Measurements from ENCODE around the gene CRYBG1. TPM values are rescaled to one million over a fixed set of nuclear protein-coding genes. Genes with fewer than 3 reads are reported as not detected.

The CRYBG1 gene
- total RNA-seq, 2 donors from 2014 or later: 2.5 to 2.7 TPM

DNA sequence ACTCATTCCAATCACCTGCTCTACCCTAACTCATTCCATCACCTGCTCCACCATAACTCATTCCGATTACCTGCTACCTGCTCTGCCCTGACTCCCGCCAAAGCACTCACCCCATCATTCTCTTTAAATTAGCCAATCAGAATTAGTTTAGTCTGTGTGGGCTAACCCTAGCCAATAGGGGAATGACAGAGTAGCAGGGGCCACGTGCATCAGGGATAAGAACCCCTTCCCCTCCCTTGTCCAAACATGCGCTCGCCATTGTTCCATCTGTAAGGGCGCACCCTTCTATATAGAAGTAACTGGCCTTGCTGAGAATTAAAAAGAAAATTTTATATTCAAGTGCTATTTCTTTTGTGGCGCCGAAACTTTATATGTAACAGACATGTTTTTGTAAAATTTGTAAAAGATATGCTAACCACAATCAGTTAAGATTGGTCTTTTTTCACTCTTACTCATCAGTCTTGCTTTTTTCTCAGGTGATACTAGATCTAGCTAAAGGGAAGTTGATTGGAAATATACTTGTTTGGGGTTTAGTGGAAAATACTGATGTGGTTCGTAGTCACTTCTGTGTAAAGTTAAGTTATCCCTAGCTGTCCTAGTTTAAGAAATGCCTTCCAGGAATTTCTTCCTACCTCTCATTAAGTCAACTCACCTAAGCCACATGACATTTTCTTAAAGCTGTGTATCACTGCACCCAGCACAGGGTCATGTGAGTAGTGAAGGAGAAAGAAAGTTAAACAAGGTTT lies 252.3 kb downstream of the CRYBG1 start:
- Mint-ChIP-seq H3K27me3 (ENCODE audit: insufficient read depth) (no peaks in the 10 kb centered on the region), H3K4me1 (peaks cover 31% of the 10 kb centered on the region), H3K27ac (no peak overlapping the region), H3K36me3 (ENCODE audit: low read depth) (peaks cover 1% of the 10 kb centered on the region), H3K9me3 (no peaks in the 10 kb centered on the region), H3K4me3 (no peak overlapping the region)
- Histone ChIP-seq H3K27ac (ENCODE audit: low read depth, low read length) (no peak overlapping the region), H3K4me3 (ENCODE audit: low read length) (no peak overlapping the region), H3K4me1 (ENCODE audit: control insufficient read depth, insufficient read depth, low read length) (no peaks in the 10 kb centered on the region), H3K27me3 (ENCODE audit: control insufficient read depth, insufficient read depth, low read length, poor library complexity, severe bottlenecking) (no peaks in the 10 kb centered on the region), H3K9ac (ENCODE audit: extremely low read depth, low read length, poor library complexity, severe bottlenecking) (no peak overlapping the region), H3K9me3 (ENCODE audit: control insufficient read depth, low read length) (no peaks in the 10 kb centered on the region), H3K36me3 (ENCODE audit: control insufficient read depth, insufficient read depth, low read length) (no peaks in the 10 kb centered on the region)
- 89 to 92% methylated on average over 1 to 7 of the region's 9 CpGs for WGBS, 2 experiments (ENCODE audit: insufficient coverage in 1 of 2, insufficient read length in 1 of 2)
- DNase-seq: no peak
- TF ChIP-seq, protein P1, sequence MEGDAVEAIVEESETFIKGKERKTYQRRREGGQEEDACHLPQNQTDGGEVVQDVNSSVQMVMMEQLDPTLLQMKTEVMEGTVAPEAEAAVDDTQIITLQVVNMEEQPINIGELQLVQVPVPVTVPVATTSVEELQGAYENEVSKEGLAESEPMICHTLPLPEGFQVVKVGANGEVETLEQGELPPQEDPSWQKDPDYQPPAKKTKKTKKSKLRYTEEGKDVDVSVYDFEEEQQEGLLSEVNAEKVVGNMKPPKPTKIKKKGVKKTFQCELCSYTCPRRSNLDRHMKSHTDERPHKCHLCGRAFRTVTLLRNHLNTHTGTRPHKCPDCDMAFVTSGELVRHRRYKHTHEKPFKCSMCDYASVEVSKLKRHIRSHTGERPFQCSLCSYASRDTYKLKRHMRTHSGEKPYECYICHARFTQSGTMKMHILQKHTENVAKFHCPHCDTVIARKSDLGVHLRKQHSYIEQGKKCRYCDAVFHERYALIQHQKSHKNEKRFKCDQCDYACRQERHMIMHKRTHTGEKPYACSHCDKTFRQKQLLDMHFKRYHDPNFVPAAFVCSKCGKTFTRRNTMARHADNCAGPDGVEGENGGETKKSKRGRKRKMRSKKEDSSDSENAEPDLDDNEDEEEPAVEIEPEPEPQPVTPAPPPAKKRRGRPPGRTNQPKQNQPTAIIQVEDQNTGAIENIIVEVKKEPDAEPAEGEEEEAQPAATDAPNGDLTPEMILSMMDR (conservative IDR thresholded peaks at IDR 0.05): no peak

DNA sequence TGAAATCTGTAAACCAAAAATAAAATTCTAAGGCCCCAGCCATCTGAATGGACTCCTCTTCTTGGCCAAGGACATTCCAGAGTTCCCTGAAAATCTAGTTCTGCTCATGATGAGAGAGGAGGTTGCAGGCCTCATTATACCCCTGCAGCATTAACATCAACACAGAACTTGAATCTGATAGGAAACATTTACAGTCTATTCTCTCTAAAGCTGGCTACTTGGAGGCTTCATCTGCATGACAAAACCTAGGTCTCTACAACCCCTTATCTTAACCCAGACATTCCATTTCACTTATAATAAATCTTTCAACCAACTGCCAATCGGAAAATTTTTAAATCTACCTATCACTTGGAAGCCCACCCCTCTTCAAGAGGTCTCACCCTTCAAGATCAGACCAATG lies 253.1 kb downstream of the CRYBG1 start:
- 61 to 80% methylated on average over 1 of the region's 1 CpG for WGBS, 2 experiments (ENCODE audit: insufficient coverage in 1 of 2, insufficient read length in 1 of 2)
- no peak for DNase-seq
- H3K4me3 Mint-ChIP-seq: no peak overlapping the region
- Histone ChIP-seq H3K9me3 (ENCODE audit: control insufficient read depth, low read length) (no peaks in the 10 kb centered on the region), H3K27me3 (ENCODE audit: control insufficient read depth, insufficient read depth, low read length, poor library complexity, severe bottlenecking) (no peaks in the 10 kb centered on the region), H3K36me3 (ENCODE audit: control insufficient read depth, insufficient read depth, low read length) (no peaks in the 10 kb centered on the region), H3K4me1 (ENCODE audit: control insufficient read depth, insufficient read depth, low read length) (no peaks in the 10 kb centered on the region), H3K4me3 (ENCODE audit: low read length) (no peak overlapping the region), H3K27ac (ENCODE audit: low read depth, low read length) (no peak overlapping the region), H3K9ac (ENCODE audit: extremely low read depth, low read length, poor library complexity, severe bottlenecking) (no peak overlapping the region)
- no peak overlapping the region for H3K27ac Mint-ChIP-seq
- H3K4me1 Mint-ChIP-seq: peaks cover 36% of the 10 kb centered on the region
- H3K36me3 Mint-ChIP-seq (ENCODE audit: low read depth): peaks cover 1% of the 10 kb centered on the region
- TF ChIP-seq, protein P1 (conservative IDR thresholded peaks at IDR 0.05): no peak
- H3K9me3 Mint-ChIP-seq: no peaks in the 10 kb centered on the region
- H3K27me3 Mint-ChIP-seq (ENCODE audit: insufficient read depth): no peaks in the 10 kb centered on the region

DNA sequence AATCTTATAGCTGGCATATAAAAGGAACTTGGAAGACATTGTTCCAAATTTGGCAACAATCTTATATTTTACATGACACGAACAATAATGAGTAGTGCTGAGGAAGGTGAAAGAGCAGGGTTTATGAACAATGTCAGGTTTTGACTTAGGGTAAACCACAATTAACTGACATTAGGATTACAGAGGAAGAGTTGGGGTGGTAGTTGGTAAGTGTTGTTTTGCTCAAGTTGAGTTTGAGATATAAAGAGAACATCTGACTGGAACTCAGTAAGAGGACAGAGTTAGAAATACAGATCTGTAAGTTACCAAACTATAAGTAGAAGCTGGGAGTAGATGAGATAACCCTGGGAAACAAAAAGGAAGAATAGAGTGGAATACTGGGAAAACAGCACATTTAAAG lies 253.6 kb downstream of the CRYBG1 start:
- Mint-ChIP-seq H3K36me3 (ENCODE audit: low read depth) (peaks cover 1% of the 10 kb centered on the region), H3K9me3 (no peaks in the 10 kb centered on the region), H3K4me1 (peaks cover 39% of the 10 kb centered on the region), H3K27ac (no peak overlapping the region), H3K27me3 (ENCODE audit: insufficient read depth) (no peaks in the 10 kb centered on the region), H3K4me3 (no peak overlapping the region)
- no peaks in the 10 kb centered on the region for H3K4me1 ChIP-seq (ENCODE audit: control insufficient read depth, insufficient read depth, low read length)
- H3K27me3 ChIP-seq (ENCODE audit: control insufficient read depth, insufficient read depth, low read length, poor library complexity, severe bottlenecking): no peaks in the 10 kb centered on the region
- no peak overlapping the region for H3K9ac ChIP-seq (ENCODE audit: extremely low read depth, low read length, poor library complexity, severe bottlenecking)
- H3K9me3 ChIP-seq (ENCODE audit: control insufficient read depth, low read length): no peaks in the 10 kb centered on the region
- H3K4me3 ChIP-seq (ENCODE audit: low read length): no peak overlapping the region
- H3K36me3 ChIP-seq (ENCODE audit: control insufficient read depth, insufficient read depth, low read length): no peaks in the 10 kb centered on the region
- DNase-seq: no peak
- 85 to 100% methylated on average over 1 of the region's 1 CpG for WGBS, 2 experiments (ENCODE audit: insufficient coverage in 1 of 2, insufficient read length in 1 of 2)
- TF ChIP-seq, protein P1 (conservative IDR thresholded peaks at IDR 0.05): no peak
- H3K27ac ChIP-seq (ENCODE audit: low read depth, low read length): peak overlapping the region; percentile 13

Data from endodermal cell (in vitro differentiated cells).